DMS114 treated with DMSO at 0.1 percent for 48 hours (cell line): Measurements from ENCODE around the gene CLPSL2.
"Not testable (repeated sequence)": the region's sequence is repeated elsewhere in the genome, so short reads cannot be mapped to it uniquely, and the experiment has no call there.

Source experiments
- DNase-seq: peaks from one replicate; lab custom pipeline; 2025; ENCODE audit not compliant: unreplicated experiment; lab: John Stamatoyannopoulos, UW

The CLPSL2 gene

DNA sequence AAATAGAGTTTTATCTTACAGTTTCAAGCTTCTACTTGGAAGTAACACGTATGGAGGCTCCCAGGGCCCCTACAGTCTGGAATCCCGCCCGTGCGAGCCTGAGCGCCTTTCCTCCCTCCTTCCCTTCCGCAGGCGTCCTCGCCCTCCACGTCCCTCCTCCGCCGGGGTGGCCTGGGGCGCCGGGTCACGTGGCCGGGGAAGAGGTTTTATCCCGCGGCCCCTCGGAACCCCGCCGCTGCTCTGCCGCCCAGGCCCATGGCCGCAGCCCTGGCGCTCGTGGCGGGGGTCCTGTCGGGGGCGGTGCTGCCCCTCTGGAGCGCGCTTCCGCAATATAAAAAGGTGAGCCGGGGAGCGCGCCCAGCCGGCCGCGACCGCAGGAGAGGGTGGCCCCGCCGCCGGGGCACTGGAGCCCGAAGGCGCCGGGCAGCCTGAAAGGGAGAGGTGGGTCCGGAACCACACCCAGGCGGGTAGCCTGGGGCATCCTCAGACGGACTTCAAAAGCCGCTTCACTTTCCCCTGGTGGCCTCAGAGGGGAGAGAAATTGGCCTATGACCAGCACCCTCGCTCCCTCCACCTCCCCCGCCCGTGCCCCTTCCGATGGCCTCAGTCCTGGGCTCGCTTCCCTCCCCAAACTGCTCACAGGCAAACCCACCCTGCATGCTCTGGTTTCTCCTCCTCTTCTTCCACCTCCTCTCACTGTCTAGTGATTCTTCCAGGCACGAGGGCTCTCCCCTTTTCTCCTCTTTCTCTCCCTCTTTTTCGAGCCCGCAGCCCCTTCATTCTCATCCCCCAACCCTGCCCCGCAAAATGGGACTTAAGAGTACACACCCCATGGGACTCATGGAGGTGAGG is at the start of gene CLPSL2:
Gene CLPSL2, plus strand, starts transcription at position 235 of the 852 bp plus-strand sequence. Its CDS starts 21 bp downstream, at position 256.
- no peak for DNase-seq

- peak; percentile 59 for DNase-seq
Observed at GRCh38 chr6:35727231-35727934, 49.0 kb upstream of the CLPSL2 start.

GRCh38 chr6:35727935-35728682 is 48.3 kb upstream of the CLPSL2 start:
- DNase-seq = peak; percentile 44

DNA sequence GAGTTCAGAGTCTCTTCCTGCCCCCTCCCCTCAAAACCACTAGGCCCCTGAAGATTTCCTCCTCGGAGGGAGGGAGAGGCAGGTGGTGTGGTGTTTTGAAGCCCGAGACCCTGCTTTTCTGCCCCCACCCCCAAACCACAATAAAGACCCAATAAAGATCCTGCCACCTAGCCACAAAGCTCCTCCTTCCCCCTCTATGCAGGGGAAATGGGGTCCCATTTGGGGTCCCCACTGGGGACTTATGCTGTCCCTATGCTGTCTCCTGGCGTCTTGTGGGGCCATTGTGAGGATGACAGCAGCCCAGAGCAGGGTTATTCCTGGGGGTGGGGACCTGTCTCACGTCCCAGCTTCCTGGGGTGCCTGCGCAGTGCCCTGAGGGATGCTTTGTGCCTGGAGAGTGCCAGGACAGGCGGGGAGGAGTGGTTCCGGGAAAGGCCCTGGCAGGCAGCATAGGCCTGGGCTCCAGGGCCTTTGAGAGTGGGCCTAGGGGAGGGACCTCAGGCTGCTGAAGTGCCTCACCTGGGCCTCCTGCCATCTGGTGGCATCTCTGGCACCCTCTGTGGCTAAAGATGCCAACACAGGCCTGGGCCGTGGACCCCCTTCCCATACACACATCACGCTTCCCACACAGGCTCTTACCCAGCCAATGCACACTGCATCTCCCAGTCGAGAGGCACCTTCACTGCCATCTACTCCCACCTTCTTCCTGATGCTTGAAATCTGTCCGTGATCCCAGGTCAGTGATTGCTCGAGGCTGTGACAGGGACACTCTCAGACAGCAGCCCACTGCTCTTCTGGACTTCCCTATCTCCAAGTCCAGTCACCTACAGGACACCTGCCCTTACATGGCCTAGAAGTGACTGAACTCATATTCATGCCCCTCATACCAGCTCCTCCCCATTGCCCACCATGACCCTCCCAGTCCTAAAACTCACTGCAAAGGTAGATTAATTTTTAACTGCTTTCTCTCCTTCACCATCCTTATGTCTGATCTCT is 47.4 kb upstream of the CLPSL2 start:
- DNase-seq = no peak

- DNase-seq = no peak
Observed at GRCh38 chr6:35729722-35730121, 46.7 kb upstream of the CLPSL2 start.

GRCh38 chr6:35730745-35731413 is 45.5 kb upstream of the CLPSL2 start:
- no peak for DNase-seq

DNA sequence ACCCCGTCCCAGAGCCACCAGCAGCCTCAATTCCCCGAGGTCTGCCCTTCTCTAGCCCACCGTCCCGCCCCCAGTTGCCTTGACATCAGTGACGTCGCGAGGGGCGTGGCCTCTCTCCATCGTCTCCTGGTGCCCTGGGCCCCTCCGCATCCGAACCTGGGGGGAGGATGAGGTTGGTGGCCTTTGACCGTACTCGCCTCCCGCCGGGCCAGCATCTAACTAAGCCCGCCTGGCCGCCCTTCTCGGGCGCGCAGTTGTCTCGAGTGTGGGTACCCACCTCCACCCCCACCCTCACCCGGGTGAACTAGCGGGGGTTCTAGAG is 45.0 kb upstream of the CLPSL2 start:
- peak; percentile 89 for DNase-seq

- DNase-seq = peak; percentile 81
Observed at GRCh38 chr6:35731736-35732532, 44.5 kb upstream of the CLPSL2 start.

- DNase-seq = no peak
Observed at GRCh38 chr6:35733633-35734032, 42.8 kb upstream of the CLPSL2 start.

- DNase-seq = not testable (repeated sequence)
Observed at GRCh38 chr6:35734319-35734718, 42.1 kb upstream of the CLPSL2 start.

DNA sequence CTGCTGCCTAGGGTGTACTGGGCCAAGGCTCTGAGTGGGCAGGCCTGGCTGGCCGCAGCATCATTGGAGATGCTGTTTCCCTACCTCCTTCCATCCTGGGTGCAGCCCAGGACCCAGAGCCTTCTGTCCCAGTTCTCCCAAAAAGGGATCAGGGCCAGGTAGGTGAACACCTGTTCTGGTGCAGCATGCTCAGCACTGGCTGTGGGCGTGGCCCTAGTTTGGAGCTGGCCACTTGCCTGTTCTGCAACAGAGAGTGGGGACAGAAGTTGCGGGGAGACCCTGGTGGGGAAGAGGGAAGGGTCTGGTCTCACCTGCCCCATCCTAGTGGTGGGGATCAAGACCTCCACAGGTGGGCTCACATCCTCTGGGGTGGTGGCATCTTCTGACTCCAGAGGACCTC is 40.9 kb upstream of the CLPSL2 start:
- no peak for DNase-seq

- peak; percentile 21 for DNase-seq
Observed at GRCh38 chr6:35736253-35736894, 40.0 kb upstream of the CLPSL2 start.

DNA sequence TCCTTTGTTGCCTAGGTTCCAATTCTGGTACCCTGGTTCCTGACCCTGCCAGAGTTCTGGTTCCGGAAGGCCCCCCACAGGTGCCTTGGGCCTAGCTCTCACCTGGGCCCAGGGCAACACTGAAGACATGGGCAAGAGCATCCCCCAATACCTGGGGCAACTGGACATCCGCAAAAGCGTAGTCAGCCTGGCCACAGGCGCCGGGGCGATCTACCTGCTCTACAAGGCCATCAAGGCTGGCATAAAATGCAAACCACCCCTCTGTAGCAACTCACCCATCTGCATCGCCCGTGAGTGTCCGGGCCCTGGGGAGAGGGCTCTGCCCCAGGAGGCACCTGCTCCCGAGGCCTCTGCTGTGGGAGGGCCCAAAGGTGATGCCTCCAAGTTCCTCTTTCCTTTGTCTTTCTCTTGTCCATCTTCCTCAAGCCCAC is 39.4 kb upstream of the CLPSL2 start, which contains the start of gene ARMC12:
Gene ARMC12, plus strand, starts transcription at position 51 of the 431 bp plus-strand sequence. Its CDS starts 77 bp downstream, at position 128.
- DNase-seq = no peak

GRCh38 chr6:35737413-35738211 is 38.8 kb upstream of the CLPSL2 start:
- peak; percentile 94 for DNase-seq

DNA sequence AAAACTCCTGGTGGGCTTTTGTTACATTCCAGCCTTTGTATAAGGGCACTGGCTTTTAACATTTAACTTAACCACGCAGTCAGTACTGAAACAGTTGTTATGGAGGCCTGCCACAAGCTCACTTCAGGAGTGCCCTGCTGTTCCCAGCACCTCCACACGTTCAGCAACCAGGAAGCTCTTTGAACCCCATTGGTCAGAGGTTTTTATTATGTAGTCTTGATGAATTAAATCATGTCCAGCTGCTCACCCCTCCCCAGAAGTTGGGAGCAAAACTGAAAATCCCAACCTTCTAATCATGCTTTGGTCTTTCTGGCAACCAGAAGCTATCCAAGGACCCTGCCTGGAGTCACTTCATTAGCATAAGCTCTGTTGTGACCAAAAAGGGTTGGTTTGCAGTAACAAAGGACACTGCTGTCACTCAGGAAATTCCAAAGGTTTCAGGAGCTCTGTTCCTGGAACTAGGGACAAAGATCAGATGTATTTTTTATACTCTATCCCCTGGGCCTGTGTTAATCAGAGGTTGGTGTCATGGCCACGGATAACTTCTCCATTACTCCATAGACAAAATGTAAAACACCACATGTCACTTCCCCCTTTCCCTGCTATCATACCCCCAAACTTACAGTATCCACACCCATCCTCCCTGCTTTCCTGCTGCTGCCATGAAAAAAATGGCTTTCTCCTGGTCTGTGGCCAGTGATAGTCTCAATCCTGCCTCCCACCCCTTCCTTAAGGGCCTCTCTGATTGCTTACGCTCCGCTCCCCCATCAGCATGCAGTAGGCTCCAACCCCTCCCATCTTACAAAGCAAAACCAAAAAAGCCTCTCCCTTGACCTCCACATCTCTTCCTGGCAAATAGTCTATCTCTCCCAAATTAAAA is 36.5 kb upstream of the CLPSL2 start:
- no peak for DNase-seq

DNA sequence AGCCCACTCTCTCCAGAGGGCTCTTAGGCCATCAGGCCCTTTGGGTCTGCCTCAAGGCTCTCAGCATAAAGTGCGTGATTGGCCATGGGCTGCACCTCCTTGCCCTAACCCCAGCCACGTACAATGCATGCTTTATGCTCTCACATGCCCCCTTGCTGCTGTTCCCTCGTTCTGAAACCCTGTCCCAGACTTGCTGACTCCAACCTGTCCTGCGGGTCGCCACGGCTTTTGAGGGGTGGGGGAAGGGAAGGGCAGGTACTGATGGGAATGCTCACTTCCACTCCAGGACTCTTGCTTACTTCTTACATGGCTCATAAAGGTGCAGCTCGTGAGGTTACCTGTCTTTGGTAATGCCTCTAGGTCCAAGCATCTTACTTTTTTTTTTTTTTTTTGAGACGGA is 33.6 kb upstream of the CLPSL2 start:
- no peak for DNase-seq

DNA sequence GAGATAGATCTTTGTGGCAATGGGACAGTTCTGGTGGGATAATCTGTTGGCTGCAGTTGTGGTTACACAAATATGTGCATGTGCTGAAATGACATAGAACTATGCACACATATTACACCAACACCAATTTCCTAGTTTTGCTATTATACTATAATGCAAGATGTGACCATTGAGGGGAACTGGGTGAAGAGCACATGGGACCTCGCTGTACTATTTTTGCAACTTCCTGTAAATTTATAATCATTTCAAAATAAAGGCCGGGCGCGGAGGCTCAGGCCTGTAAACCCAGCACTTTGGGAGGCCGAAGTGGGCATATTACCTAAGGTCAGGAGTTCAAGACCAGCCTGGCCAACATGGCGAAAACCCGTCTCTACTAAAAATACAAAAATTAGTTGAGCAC is 30.9 kb upstream of the CLPSL2 start:
- DNase-seq = no peak
